ENCODE measurements around the gene CANT1.
"Not testable (repeated sequence)": the region's sequence is repeated elsewhere in the genome, so short reads cannot be mapped to it uniquely, and the experiment has no call there.

CANT1 gene

GRCh38 chr17:79031996-79032875, 22.7 kb upstream of the CANT1 start:
- no peak overlapping the region for H3K9ac ChIP-seq (ENCODE audit: low read length)
- H3K27me3 ChIP-seq (ENCODE audit: control insufficient read depth in 1 of 2, insufficient read depth in 2 of 2, low read length in 2 of 2): peaks cover 0 to 7% of the 10 kb centered on the region in 2 donors

GRCh38 chr17:79030636-79031035, 21.1 kb upstream of the CANT1 start:
- Histone ChIP-seq H3K4me1 (ENCODE audit: insufficient read depth, low read length) (peaks cover 33% of the 10 kb centered on the region), H3K27me3 (ENCODE audit: control insufficient read depth in 1 of 2, insufficient read depth in 2 of 2, low read length in 2 of 2) (peaks cover 0 to 14% of the 10 kb centered on the region in 2 donors)
- not testable (repeated sequence) for H3K27ac ChIP-seq (ENCODE audit: low read depth, low read length); H3K9me3 ChIP-seq (ENCODE audit: low read length); H3K36me3 ChIP-seq (ENCODE audit: insufficient read depth, low read length); H3K9ac ChIP-seq (ENCODE audit: low read length); H3K4me3 ChIP-seq (ENCODE audit: low read depth in 1 of 2, low read length in 2 of 2)

More at GRCh38 chr17:79031996-79032875, 22.7 kb upstream of the CANT1 start:
- no peak overlapping the region for H3K27ac ChIP-seq (ENCODE audit: low read depth, low read length)
- H3K4me3 ChIP-seq (ENCODE audit: low read depth in 1 of 2, low read length in 2 of 2): no peak overlapping the region
- no peaks in the 10 kb centered on the region for H3K9me3 ChIP-seq (ENCODE audit: low read length)
- H3K36me3 ChIP-seq (ENCODE audit: insufficient read depth, low read length): no peaks in the 10 kb centered on the region
- H3K4me1 ChIP-seq (ENCODE audit: insufficient read depth, low read length): peaks cover 22% of the 10 kb centered on the region

- H3K9me3 ChIP-seq (ENCODE audit: low read length): no peaks in the 10 kb centered on the region
- H3K27me3 ChIP-seq (ENCODE audit: control insufficient read depth in 1 of 2, insufficient read depth in 2 of 2, low read length in 2 of 2): peaks cover 0 to 19% of the 10 kb centered on the region in 2 donors
- H3K9ac ChIP-seq (ENCODE audit: low read length): no peak overlapping the region
- no peak overlapping the region for H3K4me3 ChIP-seq (ENCODE audit: low read depth in 1 of 2, low read length in 2 of 2)
- no peak overlapping the region for H3K27ac ChIP-seq (ENCODE audit: low read depth, low read length)
- no peaks in the 10 kb centered on the region for H3K36me3 ChIP-seq (ENCODE audit: insufficient read depth, low read length)
- H3K4me1 ChIP-seq (ENCODE audit: insufficient read depth, low read length): peaks cover 42% of the 10 kb centered on the region
These were observed 19.9 kb upstream of the CANT1 start for GRCh38 chr17:79029327-79030009.

GRCh38 chr17:79028496-79029326, 19.1 kb upstream of the CANT1 start:
- Histone ChIP-seq H3K27ac (ENCODE audit: low read depth, low read length) (no peak overlapping the region), H3K9ac (ENCODE audit: low read length) (no peak overlapping the region), H3K4me1 (ENCODE audit: insufficient read depth, low read length) (peaks cover 40% of the 10 kb centered on the region), H3K4me3 (ENCODE audit: low read depth in 1 of 2, low read length in 2 of 2) (no peak overlapping the region), H3K36me3 (ENCODE audit: insufficient read depth, low read length) (no peaks in the 10 kb centered on the region), H3K27me3 (ENCODE audit: control insufficient read depth in 1 of 2, insufficient read depth in 2 of 2, low read length in 2 of 2) (peaks cover 0 to 19% of the 10 kb centered on the region in 2 donors), H3K9me3 (ENCODE audit: low read length) (no peaks in the 10 kb centered on the region)

- H3K4me3 ChIP-seq (ENCODE audit: low read depth in 1 of 2, low read length in 2 of 2): no peak overlapping the region
- no peaks in the 10 kb centered on the region for H3K9me3 ChIP-seq (ENCODE audit: low read length)
- H3K9ac ChIP-seq (ENCODE audit: low read length): no peak overlapping the region
- H3K36me3 ChIP-seq (ENCODE audit: insufficient read depth, low read length): no peaks in the 10 kb centered on the region
- peaks cover 0 to 19% of the 10 kb centered on the region in 2 donors for H3K27me3 ChIP-seq (ENCODE audit: control insufficient read depth in 1 of 2, insufficient read depth in 2 of 2, low read length in 2 of 2)
- no peak overlapping the region for H3K27ac ChIP-seq (ENCODE audit: low read depth, low read length)
- H3K4me1 ChIP-seq (ENCODE audit: insufficient read depth, low read length): peaks cover 40% of the 10 kb centered on the region
These were observed 18.4 kb upstream of the CANT1 start for GRCh38 chr17:79027925-79028491.

- no peaks in the 10 kb centered on the region for H3K36me3 ChIP-seq (ENCODE audit: insufficient read depth, low read length)
- H3K4me1 ChIP-seq (ENCODE audit: insufficient read depth, low read length): peaks cover 40% of the 10 kb centered on the region
- peaks cover 0 to 19% of the 10 kb centered on the region in 2 donors for H3K27me3 ChIP-seq (ENCODE audit: control insufficient read depth in 1 of 2, insufficient read depth in 2 of 2, low read length in 2 of 2)
- H3K9ac ChIP-seq (ENCODE audit: low read length): no peak overlapping the region
- H3K4me3 ChIP-seq (ENCODE audit: low read depth in 1 of 2, low read length in 2 of 2): no peak overlapping the region
- H3K27ac ChIP-seq (ENCODE audit: low read depth, low read length): no peak overlapping the region
- H3K9me3 ChIP-seq (ENCODE audit: low read length): no peaks in the 10 kb centered on the region
These were observed 17.8 kb upstream of the CANT1 start for GRCh38 chr17:79027274-79027924.

GRCh38 chr17:79026376-79027273, 17.1 kb upstream of the CANT1 start:
- no peak overlapping the region for H3K9ac ChIP-seq (ENCODE audit: low read length)
- no peak overlapping the region for H3K27ac ChIP-seq (ENCODE audit: low read depth, low read length)
- H3K36me3 ChIP-seq (ENCODE audit: insufficient read depth, low read length): no peaks in the 10 kb centered on the region
- H3K27me3 ChIP-seq (ENCODE audit: control insufficient read depth in 1 of 2, insufficient read depth in 2 of 2, low read length in 2 of 2): peaks cover 0 to 19% of the 10 kb centered on the region in 2 donors
- H3K4me3 ChIP-seq (ENCODE audit: low read depth in 1 of 2, low read length in 2 of 2): no peak overlapping the region
- H3K4me1 ChIP-seq (ENCODE audit: insufficient read depth, low read length): peaks cover 40% of the 10 kb centered on the region
- no peaks in the 10 kb centered on the region for H3K9me3 ChIP-seq (ENCODE audit: low read length)

- Histone ChIP-seq H3K27ac (ENCODE audit: low read depth, low read length) (peak overlapping the region; percentile 79), H3K4me3 (ENCODE audit: low read depth in 1 of 2, low read length in 2 of 2) (peak overlapping the region; percentile 53 to 72), H3K27me3 (ENCODE audit: control insufficient read depth in 1 of 2, insufficient read depth in 2 of 2, low read length in 2 of 2) (peaks cover 0 to 19% of the 10 kb centered on the region in 2 donors), H3K9me3 (ENCODE audit: low read length) (no peaks in the 10 kb centered on the region), H3K36me3 (ENCODE audit: insufficient read depth, low read length) (no peaks in the 10 kb centered on the region), H3K9ac (ENCODE audit: low read length) (no peak overlapping the region), H3K4me1 (ENCODE audit: insufficient read depth, low read length) (peaks cover 49% of the 10 kb centered on the region)
These were observed 15.6 kb upstream of the CANT1 start for GRCh38 chr17:79024901-79025737.

GRCh38 chr17:79023886-79024771, 14.6 kb upstream of the CANT1 start, which contains the start of gene C1QTNF1:
Gene C1QTNF1 (plus strand): TSS chr17:79024169. CDS start chr17:79043969, 19,800 bp downstream.
- peaks cover 56% of the 10 kb centered on the region for H3K4me1 ChIP-seq (ENCODE audit: insufficient read depth, low read length)
- no peak within 1 kb of the TSS for H3K9ac ChIP-seq (ENCODE audit: low read length)
- H3K9me3 ChIP-seq (ENCODE audit: low read length): no peaks in the 10 kb centered on the region
- H3K27me3 ChIP-seq (ENCODE audit: control insufficient read depth in 1 of 2, insufficient read depth in 2 of 2, low read length in 2 of 2): peaks cover 0 to 19% of the 10 kb centered on the region in 2 donors
- H3K27ac ChIP-seq (ENCODE audit: low read depth, low read length): peak within 1 kb of the TSS; percentile 32
- peak within 1 kb of the TSS; percentile 53 to 72 for H3K4me3 ChIP-seq (ENCODE audit: low read depth in 1 of 2, low read length in 2 of 2)
- H3K36me3 ChIP-seq (ENCODE audit: insufficient read depth, low read length): no peaks in the 10 kb centered on the region

Data from muscle layer of colon (tissue), 2 donors.